Vagina (tissue), 2 donors: Measurements from ENCODE around the gene MYO7B. TPM values are rescaled to one million over a fixed set of nuclear protein-coding genes. Genes with fewer than 3 reads are reported as not detected.
A peak's percentile ranks its signal among the peaks of the same experiment; 100 is the strongest.

ENCODE experiments used
- DNase-seq, 2 donors: peaks; one replicate each; pipeline ENCODE4 v3.0.0-alpha.2; 2017; ENCODE audit errors: extremely low spot score in 2 of 2
- H3K27ac ChIP-seq: fragments of 200-600 bp; sonication (generic); one replicate; pipeline ENCODE4 v1.5.1; 2019
- H3K27me3 ChIP-seq: fragments of 200-600 bp; sonication (generic); one replicate; pipeline ENCODE4 v1.5.1; 2019
- H3K36me3 ChIP-seq, 2 donors: fragments of 200-600 bp; sonication (generic); one replicate each; pipeline ENCODE4 v1.5.1; 2017 to 2019
- H3K4me1 ChIP-seq: fragments of 200-600 bp; sonication (generic); one replicate; pipeline ENCODE4 v1.5.1; 2019
- H3K4me3 ChIP-seq, 2 donors: fragments of 200-600 bp; sonication (generic); 1 replicate in 1 of 2; 2 replicates in 1 of 2; pipeline ENCODE4 v1.5.1; 2016 to 2019
- H3K9me3 ChIP-seq: fragments of 200-600 bp; sonication (generic); one replicate; pipeline ENCODE4 v1.5.1; 2019
- CTCF ChIP-seq, 3 experiments: fragments of 450-650 bp in 2 of 3; fragments of 200-600 bp in 1 of 3; sonication (generic) in 1 of 3; IDR thresholded peaks; one replicate each; pipeline ENCODE4 v1.5.1; 2017 to 2019; ENCODE audit warnings: antibody characterized with exemption in 3 of 3, mild to moderate bottlenecking in 2 of 3, moderate library complexity in 2 of 3
- POLR2A ChIP-seq, 2 donors: fragments of 450-650 bp; IDR thresholded peaks; one replicate each; pipeline ENCODE4 v1.6.1; 2017; ENCODE audit warnings: antibody characterized with exemption in 2 of 2, mild to moderate bottlenecking in 2 of 2, moderate library complexity in 2 of 2
- POLR2AphosphoS5 ChIP-seq, 2 donors: sonication (generic); formaldehyde crosslinking; IDR thresholded peaks; one replicate each; pipeline ENCODE4 v1.9.0; 2017; ENCODE audit warnings: antibody characterized with exemption in 2 of 2, mild to moderate bottlenecking in 2 of 2, low read depth in 1 of 2; ENCODE audit not compliant: insufficient read depth in 1 of 2
- intact Hi-C: fragments of 100-400 bp; cut with DNase I; formaldehyde crosslinking; loops from one replicate; pipeline ENCODE4 v1.15.1; 2023
- total RNA-seq: library from RNA; depleted of rRNA; stranded (reverse); fragments of >200 nt; gene quantifications from one replicate; pipeline ENCODE4 v1.2.3, GENCODE V29; 2016

The MYO7B gene
- total RNA-seq, 1 donor from 2014 or later, result not detected

- H3K4me3 ChIP-seq, result no peak overlapping the region
- H3K27me3 ChIP-seq, result no peaks in the 10 kb centered on the region
- intact Hi-C loops, result no loop called here
- DNase-seq, result no peak
- H3K4me1 ChIP-seq, result peaks cover 5% of the 10 kb centered on the region
- H3K27ac ChIP-seq, result no peak overlapping the region
- TF ChIP-seq POLR2A (IDR thresholded peaks at IDR 0.05), result no peak
- TF ChIP-seq CTCF (IDR thresholded peaks at IDR 0.05), result no peak
- no peak for TF ChIP-seq POLR2AphosphoS5 (IDR thresholded peaks at IDR 0.05; ENCODE audit: insufficient read depth in 1 of 2, low read depth in 1 of 2)
- H3K9me3 ChIP-seq, result no peaks in the 10 kb centered on the region
- no peaks in the 10 kb centered on the region for H3K36me3 ChIP-seq
These were observed 3.2 kb upstream of the MYO7B start for GRCh38 chr2:127532296-127532695.

- no peaks in the 10 kb centered on the region for H3K36me3 ChIP-seq
- no peaks in the 10 kb centered on the region for H3K27me3 ChIP-seq
- no peak overlapping the region for H3K27ac ChIP-seq
- DNase-seq, result no peak
- H3K4me1 ChIP-seq, result no peaks in the 10 kb centered on the region
- TF ChIP-seq POLR2AphosphoS5 (IDR thresholded peaks at IDR 0.05; ENCODE audit: insufficient read depth in 1 of 2, low read depth in 1 of 2) (no peak), POLR2A (IDR thresholded peaks at IDR 0.05) (no peak), CTCF (IDR thresholded peaks at IDR 0.05) (no peak)
- H3K4me3 ChIP-seq, result no peak overlapping the region
- intact Hi-C loops, result no loop called here
- H3K9me3 ChIP-seq, result no peaks in the 10 kb centered on the region
These were observed 435 bp downstream of the MYO7B start for GRCh38 chr2:127535918-127536317.

GRCh38 chr2:127536707-127537541, 1.4 kb downstream of the MYO7B start:
- TF ChIP-seq POLR2A (IDR thresholded peaks at IDR 0.05), result no peak
- no peak for TF ChIP-seq CTCF (IDR thresholded peaks at IDR 0.05)
- TF ChIP-seq POLR2AphosphoS5 (IDR thresholded peaks at IDR 0.05; ENCODE audit: insufficient read depth in 1 of 2, low read depth in 1 of 2), result no peak
- Histone ChIP-seq H3K9me3 (no peaks in the 10 kb centered on the region), H3K27ac (no peak overlapping the region), H3K4me3 (no peak overlapping the region), H3K36me3 (no peaks in the 10 kb centered on the region), H3K4me1 (peaks cover 4% of the 10 kb centered on the region), H3K27me3 (no peaks in the 10 kb centered on the region)
- intact Hi-C loops, result no loop called here
- DNase-seq, result no peak

- no peaks in the 10 kb centered on the region for H3K9me3 ChIP-seq
- intact Hi-C loops, result no loop called here
- H3K27ac ChIP-seq, result no peak overlapping the region
- TF ChIP-seq CTCF (IDR thresholded peaks at IDR 0.05) (no peak), POLR2AphosphoS5 (IDR thresholded peaks at IDR 0.05; ENCODE audit: insufficient read depth in 1 of 2, low read depth in 1 of 2) (no peak), POLR2A (IDR thresholded peaks at IDR 0.05) (no peak)
- H3K4me1 ChIP-seq, result peaks cover 8% of the 10 kb centered on the region
- no peaks in the 10 kb centered on the region for H3K36me3 ChIP-seq
- H3K27me3 ChIP-seq, result no peaks in the 10 kb centered on the region
- H3K4me3 ChIP-seq, result no peak overlapping the region
- DNase-seq, result no peak
These were observed 2.2 kb downstream of the MYO7B start for GRCh38 chr2:127537644-127538043.

GRCh38 chr2:127541809-127542208, 6.3 kb downstream of the MYO7B start:
- no peak for TF ChIP-seq CTCF (IDR thresholded peaks at IDR 0.05)
- intact Hi-C loops, result no loop called here
- Histone ChIP-seq H3K36me3 (no peaks in the 10 kb centered on the region), H3K4me1 (peaks cover 8% of the 10 kb centered on the region), H3K27ac (no peak overlapping the region), H3K27me3 (no peaks in the 10 kb centered on the region), H3K4me3 (no peak overlapping the region), H3K9me3 (no peaks in the 10 kb centered on the region)
- peak in 1 of 2 donors; percentile 72 for DNase-seq
